Measurements from ENCODE around the gene NSD1.

NSD1 gene

GRCh38 chr5:177307544-177308363 is 174.2 kb downstream of the NSD1 start:
- no peak for DNase-seq (ENCODE audit: low read depth)

GRCh38 chr5:177308740-177309139 is 175.2 kb downstream of the NSD1 start:
- no peak for DNase-seq (ENCODE audit: low read depth)

- DNase-seq (ENCODE audit: low read depth): no peak
Observed at GRCh38 chr5:177309351-177310191, 176.0 kb downstream of the NSD1 start.

- no peak for DNase-seq (ENCODE audit: low read depth)
Observed at GRCh38 chr5:177310332-177310731, 176.8 kb downstream of the NSD1 start.

GRCh38 chr5:177310757-177311391 is 177.3 kb downstream of the NSD1 start:
- DNase-seq (ENCODE audit: low read depth): no peak

- DNase-seq (ENCODE audit: low read depth): no peak
Observed at GRCh38 chr5:177311392-177311722, 177.8 kb downstream of the NSD1 start.

GRCh38 chr5:177311723-177312648 is 178.4 kb downstream of the NSD1 start, which contains the start of gene MXD3:
Gene MXD3 (minus strand): TSS chr5:177311898. CDS start chr5:177311830, 68 bp downstream.
- DNase-seq (ENCODE audit: low read depth): peak; percentile 62

- DNase-seq (ENCODE audit: low read depth): no peak
Observed at GRCh38 chr5:177312649-177313181, 179.1 kb downstream of the NSD1 start.

- DNase-seq (ENCODE audit: low read depth): no peak
Observed at GRCh38 chr5:177313561-177314259, 180.1 kb downstream of the NSD1 start.

GRCh38 chr5:177314376-177315342 is 181.1 kb downstream of the NSD1 start:
- DNase-seq (ENCODE audit: low read depth): no peak

GRCh38 chr5:177315411-177315810 is 181.8 kb downstream of the NSD1 start:
- DNase-seq (ENCODE audit: low read depth): no peak

- DNase-seq (ENCODE audit: low read depth): no peak
Observed at GRCh38 chr5:177316005-177316404, 182.4 kb downstream of the NSD1 start.

- no peak for DNase-seq (ENCODE audit: low read depth)
Observed at GRCh38 chr5:177317959-177318377, 184.4 kb downstream of the NSD1 start.

GRCh38 chr5:177319913-177320588 is 186.5 kb downstream of the NSD1 start:
- no peak for DNase-seq (ENCODE audit: low read depth)

- no peak for DNase-seq (ENCODE audit: low read depth)
Observed at GRCh38 chr5:177320879-177321278, 187.3 kb downstream of the NSD1 start.

- no peak for DNase-seq (ENCODE audit: low read depth)
Observed at GRCh38 chr5:177325868-177326381, 192.4 kb downstream of the NSD1 start.

- DNase-seq (ENCODE audit: low read depth): no peak
Observed at GRCh38 chr5:177327539-177328522, 194.3 kb downstream of the NSD1 start.
